ENCODE measurements around the gene ATP1B3.

- TF ChIP-seq, protein P1, sequence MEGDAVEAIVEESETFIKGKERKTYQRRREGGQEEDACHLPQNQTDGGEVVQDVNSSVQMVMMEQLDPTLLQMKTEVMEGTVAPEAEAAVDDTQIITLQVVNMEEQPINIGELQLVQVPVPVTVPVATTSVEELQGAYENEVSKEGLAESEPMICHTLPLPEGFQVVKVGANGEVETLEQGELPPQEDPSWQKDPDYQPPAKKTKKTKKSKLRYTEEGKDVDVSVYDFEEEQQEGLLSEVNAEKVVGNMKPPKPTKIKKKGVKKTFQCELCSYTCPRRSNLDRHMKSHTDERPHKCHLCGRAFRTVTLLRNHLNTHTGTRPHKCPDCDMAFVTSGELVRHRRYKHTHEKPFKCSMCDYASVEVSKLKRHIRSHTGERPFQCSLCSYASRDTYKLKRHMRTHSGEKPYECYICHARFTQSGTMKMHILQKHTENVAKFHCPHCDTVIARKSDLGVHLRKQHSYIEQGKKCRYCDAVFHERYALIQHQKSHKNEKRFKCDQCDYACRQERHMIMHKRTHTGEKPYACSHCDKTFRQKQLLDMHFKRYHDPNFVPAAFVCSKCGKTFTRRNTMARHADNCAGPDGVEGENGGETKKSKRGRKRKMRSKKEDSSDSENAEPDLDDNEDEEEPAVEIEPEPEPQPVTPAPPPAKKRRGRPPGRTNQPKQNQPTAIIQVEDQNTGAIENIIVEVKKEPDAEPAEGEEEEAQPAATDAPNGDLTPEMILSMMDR (conservative IDR thresholded peaks at IDR 0.05; ENCODE audit: low read depth, low read length): no peak
- no peak for TF ChIP-seq EZH2 (IDR thresholded peaks at IDR 0.05; ENCODE audit: borderline replicate concordance, low read depth, low read length, poor library complexity, severe bottlenecking)
Observed at GRCh38 chr3:141853081-141853601, 23.3 kb upstream of the ATP1B3 start.
